ENCODE data around the gene TMEM37. TPM values are rescaled to one million over a fixed set of nuclear protein-coding genes. Genes with fewer than 3 reads are reported as not detected.

TMEM37 gene
- total and polyA plus RNA-seq, 4 donors, result 17.6 to 125 (median 37.4) TPM

GRCh38 chr2:119408221-119408619 lies 23.4 kb upstream of the TMEM37 start:
- 59% methylated on average over 5 of the region's 5 CpGs for WGBS
- Histone ChIP-seq H3K9me3 (ENCODE audit: control insufficient read depth in 4 of 4, low read length in 3 of 4) (no peaks in the 10 kb centered on the region), H3K9ac (ENCODE audit: low read depth in 1 of 2, low read length in 2 of 2) (no peak overlapping the region), H3K27ac (ENCODE audit: low read depth in 1 of 2, low read length in 2 of 2) (no peak overlapping the region), H3K27me3 (ENCODE audit: control insufficient read depth in 4 of 4, insufficient read depth in 4 of 4, low read length in 3 of 4) (no peaks in the 10 kb centered on the region), H3K4me1 (ENCODE audit: control insufficient read depth in 4 of 4, insufficient read depth in 4 of 4, low read length in 3 of 4) (peaks cover under 1 to 10% (median 4%) of the 10 kb centered on the region in 4 donors), H3K4me3 (ENCODE audit: low read depth in 1 of 3, low read length in 3 of 3) (no peak overlapping the region), H3K36me3 (ENCODE audit: control insufficient read depth in 4 of 4, insufficient read depth in 3 of 4, low read depth in 1 of 4, low read length in 3 of 4) (no peaks in the 10 kb centered on the region)
- TF ChIP-seq FOXA1 (IDR thresholded peaks at IDR 0.05) (no peak), HNF4A (conservative IDR thresholded peaks at IDR 0.05) (peak in 1 of 2 donors; percentile 46), YY1 (IDR thresholded peaks at IDR 0.05) (no peak)
- no peak for DNase-seq (ENCODE audit: low spot score)

- 67% methylated on average over 4 of the region's 4 CpGs for WGBS
- Histone ChIP-seq H3K36me3 (ENCODE audit: control insufficient read depth in 4 of 4, insufficient read depth in 3 of 4, low read depth in 1 of 4, low read length in 3 of 4) (no peaks in the 10 kb centered on the region), H3K4me3 (ENCODE audit: low read depth in 1 of 3, low read length in 3 of 3) (no peak overlapping the region), H3K4me1 (ENCODE audit: control insufficient read depth in 4 of 4, insufficient read depth in 4 of 4, low read length in 3 of 4) (peaks cover 0 to 8% (median 3%) of the 10 kb centered on the region in 4 donors), H3K9me3 (ENCODE audit: control insufficient read depth in 4 of 4, low read length in 3 of 4) (no peaks in the 10 kb centered on the region), H3K27me3 (ENCODE audit: control insufficient read depth in 4 of 4, insufficient read depth in 4 of 4, low read length in 3 of 4) (no peaks in the 10 kb centered on the region), H3K9ac (ENCODE audit: low read depth in 1 of 2, low read length in 2 of 2) (no peak overlapping the region), H3K27ac (ENCODE audit: low read depth in 1 of 2, low read length in 2 of 2) (no peak overlapping the region)
- TF ChIP-seq ZBTB33 (IDR thresholded peaks at IDR 0.05) (no peak), REST (IDR thresholded peaks at IDR 0.05) (no peak), EGR1 (IDR thresholded peaks at IDR 0.05; ENCODE audit: low read depth in 2 of 2) (no peak), JUND (IDR thresholded peaks at IDR 0.05) (no peak), FOXA1 (IDR thresholded peaks at IDR 0.05) (no peak), HNF4G (IDR thresholded peaks at IDR 0.05) (no peak), FOXA2 (IDR thresholded peaks at IDR 0.05) (no peak), RXRA (IDR thresholded peaks at IDR 0.05) (peak in 1 of 2 donors; percentile 15), HNF4A (conservative IDR thresholded peaks at IDR 0.05) (peak in 1 of 2 donors; percentile 12), CTCF (IDR thresholded peaks at IDR 0.05; ENCODE audit: low read depth, low read length, missing input control) (no peak)
- DNase-seq (ENCODE audit: low spot score), result no peak
These were observed 22.1 kb upstream of the TMEM37 start for GRCh38 chr2:119409506-119409905.

GRCh38 chr2:119414894-119415293 lies 16.8 kb upstream of the TMEM37 start:
- Histone ChIP-seq H3K9me3 (ENCODE audit: control insufficient read depth in 4 of 4, low read length in 3 of 4) (no peaks in the 10 kb centered on the region), H3K4me3 (ENCODE audit: low read depth in 1 of 3, low read length in 3 of 3) (no peak overlapping the region), H3K27ac (ENCODE audit: low read depth in 1 of 2, low read length in 2 of 2) (no peak overlapping the region), H3K36me3 (ENCODE audit: control insufficient read depth in 4 of 4, insufficient read depth in 3 of 4, low read depth in 1 of 4, low read length in 3 of 4) (no peaks in the 10 kb centered on the region), H3K4me1 (ENCODE audit: control insufficient read depth in 4 of 4, insufficient read depth in 4 of 4, low read length in 3 of 4) (no peaks in the 10 kb centered on the region), H3K9ac (ENCODE audit: low read depth in 1 of 2, low read length in 2 of 2) (no peak overlapping the region), H3K27me3 (ENCODE audit: control insufficient read depth in 4 of 4, insufficient read depth in 4 of 4, low read length in 3 of 4) (no peaks in the 10 kb centered on the region)
- DNase-seq (ENCODE audit: low spot score), result no peak
- 88% methylated on average over 3 of the region's 3 CpGs for whole genome bisulfite sequencing
- TF ChIP-seq REST (IDR thresholded peaks at IDR 0.05) (no peak), RAD21 (IDR thresholded peaks at IDR 0.05) (no peak), HNF4A (conservative IDR thresholded peaks at IDR 0.05) (no peak), YY1 (IDR thresholded peaks at IDR 0.05) (no peak), CTCF (IDR thresholded peaks at IDR 0.05; ENCODE audit: low read depth, low read length, missing input control) (no peak)

Measured in liver (tissue), 9 donors.